ENCODE measurements around the gene RITA1. TPM values are rescaled to one million over a fixed set of nuclear protein-coding genes. Genes with fewer than 3 reads are reported as not detected.

The RITA1 gene
- total RNA-seq, 1 experiment from 2014 or later, result 17.5 TPM

DNA sequence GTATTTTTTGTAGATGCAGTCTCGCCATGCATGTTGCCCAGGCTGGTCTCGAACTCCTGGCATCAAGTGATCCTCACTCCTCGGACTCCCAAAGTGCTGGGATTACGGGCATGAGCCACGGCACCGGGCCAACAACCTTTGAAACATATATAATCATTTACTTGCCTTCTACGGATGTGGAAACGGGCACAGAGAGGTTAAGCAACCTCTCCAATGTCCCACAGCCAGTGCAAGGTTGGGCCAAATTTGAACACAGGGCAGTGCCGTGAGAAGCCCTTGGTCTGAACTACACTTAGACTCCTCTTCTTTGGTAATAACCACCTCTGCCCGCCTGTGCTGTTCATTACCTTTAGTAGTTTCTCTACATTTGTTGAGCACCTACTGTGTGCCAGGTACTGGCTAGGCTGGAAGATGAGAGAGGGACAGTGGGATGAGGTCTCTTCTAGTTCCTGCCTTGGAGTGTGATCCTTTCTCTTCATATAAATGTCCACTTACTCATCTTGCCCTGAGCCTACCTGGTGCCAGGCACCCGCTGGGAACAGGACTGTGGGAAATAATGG, 2.4 kb upstream of the RITA1 start:
- Mint-ChIP-seq H3K27ac (ENCODE audit: low read depth, unreplicated experiment) (peak overlapping the region; percentile 69), H3K9me3 (ENCODE audit: unreplicated experiment) (no peaks in the 10 kb centered on the region), H3K27me3 (ENCODE audit: insufficient read depth, unreplicated experiment) (no peaks in the 10 kb centered on the region), H3K4me1 (ENCODE audit: insufficient read depth, unreplicated experiment) (peaks cover 7% of the 10 kb centered on the region), H3K4me3 (ENCODE audit: unreplicated experiment) (peak overlapping the region; percentile 91), H3K36me3 (ENCODE audit: insufficient read depth, unreplicated experiment) (peaks cover 55% of the 10 kb centered on the region)
- CTCF ChIA-PET, result interaction anchor here (0.6 to 1.6 kb wide), 5 partner anchors 8 to 243 kb away, joined by 3 to 13 read pairs (median 4); no protein-coding TSS in a partner anchor
- POLR2A ChIA-PET, result interaction anchor here (1.8 kb wide), 1 partner anchor 143 kb away, joined by 7 read pairs; no protein-coding TSS in a partner anchor
- no TSS peak for BruUV-seq (replicated peaks)
- intact Hi-C loops (cut with micrococcal nuclease), result no loop called here
- no peak for DNase-seq (ENCODE audit: unreplicated experiment)
- TF ChIP-seq, protein P1, sequence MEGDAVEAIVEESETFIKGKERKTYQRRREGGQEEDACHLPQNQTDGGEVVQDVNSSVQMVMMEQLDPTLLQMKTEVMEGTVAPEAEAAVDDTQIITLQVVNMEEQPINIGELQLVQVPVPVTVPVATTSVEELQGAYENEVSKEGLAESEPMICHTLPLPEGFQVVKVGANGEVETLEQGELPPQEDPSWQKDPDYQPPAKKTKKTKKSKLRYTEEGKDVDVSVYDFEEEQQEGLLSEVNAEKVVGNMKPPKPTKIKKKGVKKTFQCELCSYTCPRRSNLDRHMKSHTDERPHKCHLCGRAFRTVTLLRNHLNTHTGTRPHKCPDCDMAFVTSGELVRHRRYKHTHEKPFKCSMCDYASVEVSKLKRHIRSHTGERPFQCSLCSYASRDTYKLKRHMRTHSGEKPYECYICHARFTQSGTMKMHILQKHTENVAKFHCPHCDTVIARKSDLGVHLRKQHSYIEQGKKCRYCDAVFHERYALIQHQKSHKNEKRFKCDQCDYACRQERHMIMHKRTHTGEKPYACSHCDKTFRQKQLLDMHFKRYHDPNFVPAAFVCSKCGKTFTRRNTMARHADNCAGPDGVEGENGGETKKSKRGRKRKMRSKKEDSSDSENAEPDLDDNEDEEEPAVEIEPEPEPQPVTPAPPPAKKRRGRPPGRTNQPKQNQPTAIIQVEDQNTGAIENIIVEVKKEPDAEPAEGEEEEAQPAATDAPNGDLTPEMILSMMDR (IDR thresholded peaks at IDR 0.05; ENCODE audit: unreplicated experiment), result no peak

DNA sequence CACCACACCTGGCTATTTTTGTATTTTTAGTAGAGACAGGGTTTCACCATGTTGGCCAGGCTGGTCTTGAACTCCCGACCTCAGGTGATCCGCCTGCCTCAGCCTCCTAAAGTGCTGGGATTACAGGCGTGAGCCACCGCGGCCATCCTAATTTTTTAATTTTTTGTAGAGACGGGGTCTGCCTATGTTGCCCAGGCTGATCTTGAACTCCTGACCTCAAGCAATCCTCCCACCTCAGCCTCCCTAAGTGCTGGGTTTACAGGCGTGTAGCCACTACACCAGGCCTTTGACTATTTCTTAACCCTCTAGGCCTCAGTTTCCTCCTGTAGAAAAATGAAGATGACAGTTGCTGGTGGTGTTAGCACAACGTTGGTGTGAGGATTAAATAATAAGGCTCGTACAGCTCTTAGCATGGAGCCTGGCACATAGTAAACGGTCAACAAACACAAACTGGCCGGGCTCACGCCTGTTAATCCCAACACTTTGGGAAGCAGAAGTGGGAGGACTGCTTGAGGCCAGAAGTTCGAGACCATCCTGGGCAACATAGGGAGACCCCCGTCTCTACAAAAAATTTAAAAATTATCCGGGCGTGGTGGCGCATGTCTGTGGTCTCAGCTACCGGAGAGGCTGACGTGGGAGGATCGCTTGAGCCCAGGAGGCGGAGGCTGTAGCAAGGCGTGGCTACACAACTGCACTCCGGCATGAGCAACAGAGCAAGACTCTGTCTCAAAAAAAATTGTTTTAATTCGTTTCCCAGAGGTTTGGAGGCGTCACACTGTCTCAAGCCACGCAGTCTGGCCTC, 1.2 kb upstream of the RITA1 start:
- POLR2A ChIA-PET, result interaction anchor here (0.5 to 5.6 kb wide), 16 partner anchors 9 to 254 kb away, joined by 3 to 32 read pairs (median 4); partner anchors contain the start of genes PLBD2, SLC8B1 and TPCN1
- H3K4me1 Mint-ChIP-seq (ENCODE audit: insufficient read depth, unreplicated experiment), result peaks cover 11% of the 10 kb centered on the region
- peaks cover 49% of the 10 kb centered on the region for H3K36me3 Mint-ChIP-seq (ENCODE audit: insufficient read depth, unreplicated experiment)
- intact Hi-C loops (cut with micrococcal nuclease), result no loop called here
- no peaks in the 10 kb centered on the region for H3K27me3 Mint-ChIP-seq (ENCODE audit: insufficient read depth, unreplicated experiment)
- CTCF ChIA-PET, result interaction anchor here (0.6 to 1.6 kb wide), 2 partner anchors 10 to 12 kb away, joined by 3 to 13 read pairs; no protein-coding TSS in a partner anchor
- TF ChIP-seq, protein P1 (IDR thresholded peaks at IDR 0.05; ENCODE audit: unreplicated experiment), result no peak
- no TSS peak for BruUV-seq (replicated peaks)
- DNase-seq (ENCODE audit: unreplicated experiment), result no peak
- peak overlapping the region; percentile 94 for H3K27ac Mint-ChIP-seq (ENCODE audit: low read depth, unreplicated experiment)
- no peaks in the 10 kb centered on the region for H3K9me3 Mint-ChIP-seq (ENCODE audit: unreplicated experiment)
- H3K4me3 Mint-ChIP-seq (ENCODE audit: unreplicated experiment), result peak overlapping the region; percentile 91

DNA sequence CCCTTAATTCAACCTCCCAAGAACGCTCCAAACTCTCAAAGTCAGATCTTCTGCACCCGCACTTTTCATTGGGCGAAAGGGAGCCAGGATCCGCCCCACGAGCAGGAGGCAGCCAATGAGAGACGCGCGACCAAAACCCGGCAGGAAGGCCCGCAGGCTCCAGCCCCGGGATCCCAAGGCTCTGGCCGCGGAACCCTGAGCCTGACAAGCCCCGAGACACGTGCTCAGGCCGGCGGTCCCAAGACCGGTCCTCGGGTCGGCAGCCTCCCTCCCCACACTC, 681 bp upstream of the RITA1 start:
- H3K4me1 Mint-ChIP-seq (ENCODE audit: insufficient read depth, unreplicated experiment), result peaks cover 15% of the 10 kb centered on the region
- no peaks in the 10 kb centered on the region for H3K9me3 Mint-ChIP-seq (ENCODE audit: unreplicated experiment)
- CTCF ChIA-PET, result interaction anchor here (0.6 to 1.0 kb wide), 2 partner anchors 10 to 12 kb away, joined by 3 to 4 read pairs; no protein-coding TSS in a partner anchor
- BruUV-seq (replicated peaks), result TSS peak; percentile 54
- intact Hi-C loops (cut with micrococcal nuclease), result no loop called here
- H3K27ac Mint-ChIP-seq (ENCODE audit: low read depth, unreplicated experiment), result peak overlapping the region; percentile 94
- TF ChIP-seq, protein P1 (IDR thresholded peaks at IDR 0.05; ENCODE audit: unreplicated experiment), result no peak
- H3K27me3 Mint-ChIP-seq (ENCODE audit: insufficient read depth, unreplicated experiment), result no peaks in the 10 kb centered on the region
- POLR2A ChIA-PET, result interaction anchor here (0.6 to 5.6 kb wide), 22 partner anchors 9 to 1058 kb away, joined by 3 to 32 read pairs (median 4); partner anchors contain the start of genes PLBD2, SDSL, SLC8B1 and TPCN1
- H3K36me3 Mint-ChIP-seq (ENCODE audit: insufficient read depth, unreplicated experiment), result peaks cover 44% of the 10 kb centered on the region
- peak overlapping the region; percentile 91 for H3K4me3 Mint-ChIP-seq (ENCODE audit: unreplicated experiment)
- peak; percentile 91 for DNase-seq (ENCODE audit: unreplicated experiment)

DNA sequence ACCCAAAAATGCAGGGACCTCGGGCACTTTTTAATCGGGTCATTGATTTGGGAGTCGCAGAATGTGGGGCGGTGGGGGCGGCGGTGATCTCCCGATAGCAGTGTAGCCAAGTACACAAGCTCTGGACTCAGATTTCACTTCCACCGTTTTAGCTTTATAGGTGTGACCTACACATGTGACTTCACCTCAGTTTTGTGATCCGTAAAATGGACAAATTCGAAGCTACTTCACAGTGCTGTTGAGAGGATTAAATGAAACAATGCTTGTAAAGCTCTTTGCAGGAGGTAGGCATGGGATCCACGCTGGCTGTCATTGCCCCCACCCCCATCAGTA, 478 bp downstream of the RITA1 start:
- Mint-ChIP-seq H3K4me3 (ENCODE audit: unreplicated experiment) (peak overlapping the region; percentile 91), H3K9me3 (ENCODE audit: unreplicated experiment) (no peaks in the 10 kb centered on the region), H3K27me3 (ENCODE audit: insufficient read depth, unreplicated experiment) (no peaks in the 10 kb centered on the region), H3K4me1 (ENCODE audit: insufficient read depth, unreplicated experiment) (peaks cover 15% of the 10 kb centered on the region), H3K27ac (ENCODE audit: low read depth, unreplicated experiment) (peak overlapping the region; percentile 94), H3K36me3 (ENCODE audit: insufficient read depth, unreplicated experiment) (peaks cover 42% of the 10 kb centered on the region)
- TF ChIP-seq, protein P1 (IDR thresholded peaks at IDR 0.05; ENCODE audit: unreplicated experiment), result no peak
- CTCF ChIA-PET, result interaction anchor here (0.6 to 2.0 kb wide), 6 partner anchors 9 to 341 kb away, joined by 3 to 6 read pairs (median 4); no protein-coding TSS in a partner anchor
- DNase-seq (ENCODE audit: unreplicated experiment), result no peak
- intact Hi-C loops (cut with micrococcal nuclease), result no loop called here
- no TSS peak for BruUV-seq (replicated peaks)
- POLR2A ChIA-PET, result interaction anchor here (0.6 to 5.6 kb wide), 17 partner anchors 9 to 269 kb away, joined by 3 to 32 read pairs (median 4); partner anchors contain the start of genes SDSL, SLC8B1 and TPCN1

Measured in MCF 10A (cell line).